Pons (tissue), 1 donor: ENCODE results near the gene KIF26B.

ENCODE experiments used
- DNase-seq: peaks from one replicate; pipeline ENCODE4 v3.0.0-alpha.2; 2016; ENCODE audit warnings: low spot score

KIF26B gene

DNA sequence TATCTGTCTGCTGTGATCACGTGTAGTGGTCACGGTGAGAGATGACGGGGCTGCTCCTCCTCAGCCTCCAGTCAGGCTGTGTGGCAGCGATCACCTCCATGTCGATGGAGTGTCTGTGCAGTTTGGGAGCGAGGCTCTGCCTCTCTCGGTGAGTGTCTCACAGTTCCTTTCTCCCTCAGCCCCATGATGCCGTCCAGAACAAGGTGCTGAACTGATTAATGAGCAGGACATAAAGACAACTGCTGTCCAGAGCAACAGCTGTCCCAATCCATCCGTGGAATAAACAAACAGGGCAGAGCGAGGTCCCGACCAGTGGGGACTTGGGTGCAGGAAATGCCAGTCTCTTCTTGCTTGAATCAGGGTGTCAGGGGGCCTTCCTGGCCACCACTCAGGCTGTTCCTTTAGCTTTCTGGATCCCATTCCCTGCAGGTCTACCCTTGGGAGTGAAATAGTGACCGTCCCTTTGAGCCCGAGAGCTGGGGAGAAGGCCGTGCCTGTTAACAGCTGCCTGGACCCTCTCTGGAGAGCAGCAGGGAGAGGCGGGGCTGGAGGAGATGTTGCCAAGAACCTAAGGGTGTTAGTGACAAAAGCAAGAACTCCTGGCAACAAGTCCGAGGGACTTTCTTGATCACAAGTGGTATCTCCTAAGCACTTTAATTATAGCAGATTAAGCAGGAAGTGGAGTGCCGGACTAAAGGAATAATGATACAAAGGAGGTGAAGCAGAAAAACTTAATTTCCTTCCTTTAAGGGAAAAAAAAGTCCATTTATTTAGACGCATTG, 443.9 kb downstream of the KIF26B start:
- DNase-seq: no peak

DNA sequence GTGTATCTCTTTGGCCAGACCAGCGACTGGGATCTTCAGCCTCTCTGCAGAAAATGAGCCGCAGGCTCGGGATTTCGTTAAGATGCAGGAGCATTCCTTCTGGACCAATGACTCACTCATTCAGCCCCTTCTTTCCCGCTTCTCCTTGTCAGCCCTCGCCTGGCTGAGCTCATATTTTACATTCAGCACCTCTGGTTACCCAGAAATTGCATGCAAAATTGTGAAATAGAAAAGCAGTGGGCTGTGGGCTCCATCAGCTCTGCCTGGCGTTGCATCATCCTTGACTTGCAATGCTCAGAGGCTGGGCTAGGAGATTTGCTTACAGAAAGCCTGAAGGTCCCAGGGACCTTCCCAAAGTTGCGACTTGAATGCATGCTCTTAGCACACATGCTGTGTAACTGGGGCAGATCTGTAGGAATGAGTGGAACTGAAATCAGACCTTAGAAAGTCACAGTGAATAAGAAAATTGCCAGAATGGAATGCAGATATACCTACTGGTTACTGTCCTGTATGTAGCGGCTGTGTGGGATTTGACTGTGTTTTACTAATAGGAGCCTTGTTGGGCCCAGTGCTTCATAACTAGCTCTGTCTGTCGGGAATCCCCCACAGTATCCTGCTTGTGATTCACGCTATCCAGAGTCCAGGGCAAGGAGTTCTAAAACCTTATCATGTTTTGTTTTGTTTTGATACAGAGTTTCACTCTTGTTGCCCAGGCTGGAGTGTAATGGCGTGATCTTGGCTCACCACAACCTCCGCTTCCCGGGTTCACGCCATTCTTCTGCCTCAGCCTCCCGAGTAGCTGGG, 444.8 kb downstream of the KIF26B start:
- DNase-seq: no peak

DNA sequence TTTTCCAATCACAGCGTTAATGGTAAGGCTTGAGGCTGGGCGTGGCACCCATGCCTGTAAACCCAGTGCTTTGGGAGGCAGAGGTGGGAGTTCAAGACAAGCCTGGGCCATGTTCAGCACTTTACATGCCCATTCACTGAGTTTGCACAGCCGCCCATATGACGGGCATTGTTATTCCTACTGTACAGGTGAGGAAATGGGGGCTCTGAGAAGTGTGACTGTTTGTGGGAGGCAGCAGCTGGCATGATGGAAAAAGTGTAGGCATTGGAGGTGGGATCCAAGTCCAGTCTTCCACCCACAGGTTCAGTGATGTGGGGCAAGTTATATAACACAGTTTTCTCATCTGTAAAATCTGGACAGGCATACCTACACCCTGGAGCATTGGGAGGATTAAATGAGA, 445.9 kb downstream of the KIF26B start:
- DNase-seq: no peak

DNA sequence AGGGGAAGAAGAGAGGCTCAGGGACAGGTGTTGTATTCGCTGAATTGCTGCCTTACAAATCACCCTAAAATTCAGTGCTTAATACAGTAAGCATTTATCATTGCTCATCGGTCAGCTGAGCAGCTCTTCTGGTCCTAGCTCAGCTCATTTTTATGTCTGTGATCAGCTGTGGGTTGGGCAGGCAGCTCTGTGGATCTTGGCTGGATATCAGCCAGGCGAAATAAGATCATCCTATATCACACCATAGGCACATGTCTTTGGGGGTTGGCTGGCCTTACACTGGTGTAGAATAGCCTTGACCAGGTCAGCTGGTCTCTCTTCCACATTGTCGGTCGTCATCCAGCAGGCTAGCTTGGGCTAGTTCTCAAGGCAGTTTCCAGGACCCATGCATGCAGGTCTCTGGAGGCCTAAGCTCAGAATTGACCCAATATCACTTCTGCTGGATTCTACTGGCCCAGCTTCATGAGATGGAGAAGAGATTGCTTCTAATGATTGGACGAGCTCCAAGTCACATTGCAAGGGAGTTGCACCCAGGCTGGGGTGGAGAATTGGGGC, 448.6 kb downstream of the KIF26B start:
- no peak for DNase-seq

DNA sequence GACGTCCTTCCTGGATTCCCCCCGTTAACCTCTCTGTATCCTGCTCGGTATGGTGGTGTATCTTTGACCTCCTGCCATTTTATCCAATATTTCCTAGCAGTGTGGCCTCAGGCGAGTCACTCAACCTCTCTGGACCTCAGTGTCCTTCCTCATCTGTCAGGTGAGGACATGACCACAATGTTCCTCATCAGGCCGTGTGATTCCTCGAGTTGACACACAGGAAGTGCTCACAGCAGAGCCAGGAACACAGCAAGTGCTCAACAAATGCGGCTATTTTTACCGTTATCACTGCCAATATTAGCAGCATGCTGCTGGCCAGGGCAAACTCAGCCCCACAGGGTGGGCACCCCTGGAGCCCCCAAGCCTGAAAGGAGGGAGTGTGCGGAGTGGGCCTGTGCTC, 450.2 kb downstream of the KIF26B start:
- peak; percentile 44 for DNase-seq

DNA sequence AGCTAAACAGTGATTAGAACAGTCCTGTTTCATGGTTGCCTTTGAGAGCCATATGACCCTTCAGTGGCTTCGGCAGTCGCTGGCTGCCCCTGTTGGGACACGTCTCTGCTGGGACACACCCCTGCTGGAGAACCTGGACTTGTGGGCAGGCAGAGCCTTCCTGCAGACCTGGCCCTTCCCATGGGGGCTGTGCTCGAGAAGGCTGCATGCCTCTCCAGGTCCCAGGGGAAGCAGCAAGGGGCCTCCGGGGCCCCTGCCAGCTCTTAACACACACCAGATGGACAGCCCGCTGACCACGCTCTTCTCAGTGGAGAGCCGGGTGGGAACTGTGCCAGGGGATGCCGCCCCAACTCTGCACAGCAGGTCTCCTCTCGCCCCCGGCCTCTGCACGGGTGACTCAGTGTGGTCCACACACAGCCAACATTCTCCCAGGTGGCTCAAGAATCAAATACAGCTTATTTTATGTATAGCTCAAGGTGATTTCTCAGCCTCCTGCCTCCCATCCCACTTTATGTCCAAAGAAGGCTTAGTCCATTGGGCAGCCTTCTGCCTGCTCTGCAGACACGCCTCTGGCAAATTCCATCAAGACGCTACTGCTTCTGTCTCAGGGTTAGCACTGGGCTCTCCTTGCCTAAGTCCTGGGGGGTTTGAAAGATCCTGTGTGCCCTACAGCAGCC, 450.8 kb downstream of the KIF26B start:
- DNase-seq: no peak

DNA sequence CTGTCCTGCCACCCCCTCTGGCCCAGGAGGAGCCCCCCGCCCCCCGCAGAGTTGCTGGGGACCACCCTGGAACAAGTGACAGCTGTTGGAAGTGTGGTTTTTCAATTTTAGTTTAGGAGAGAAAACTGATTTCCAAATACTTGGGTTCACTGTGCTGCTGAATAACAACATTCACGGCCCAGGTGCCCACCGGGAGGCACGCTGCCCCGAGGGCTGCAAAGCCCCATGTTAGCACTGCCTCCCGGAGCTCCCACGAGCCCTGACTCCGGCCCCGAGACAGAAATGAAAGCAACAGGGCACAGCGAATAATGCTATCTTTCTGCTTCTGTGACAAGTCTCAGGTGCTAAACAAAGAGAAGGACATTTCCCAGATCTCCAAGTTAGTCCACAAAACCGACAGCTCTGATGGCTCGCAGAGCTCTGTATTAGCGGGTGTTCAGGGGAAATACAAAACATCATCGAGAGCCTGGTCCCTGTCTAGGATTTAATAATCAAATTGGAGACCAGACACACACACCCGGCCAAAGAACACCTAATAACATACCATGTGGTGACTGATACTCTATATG, 451.5 kb downstream of the KIF26B start:
- DNase-seq: no peak

DNA sequence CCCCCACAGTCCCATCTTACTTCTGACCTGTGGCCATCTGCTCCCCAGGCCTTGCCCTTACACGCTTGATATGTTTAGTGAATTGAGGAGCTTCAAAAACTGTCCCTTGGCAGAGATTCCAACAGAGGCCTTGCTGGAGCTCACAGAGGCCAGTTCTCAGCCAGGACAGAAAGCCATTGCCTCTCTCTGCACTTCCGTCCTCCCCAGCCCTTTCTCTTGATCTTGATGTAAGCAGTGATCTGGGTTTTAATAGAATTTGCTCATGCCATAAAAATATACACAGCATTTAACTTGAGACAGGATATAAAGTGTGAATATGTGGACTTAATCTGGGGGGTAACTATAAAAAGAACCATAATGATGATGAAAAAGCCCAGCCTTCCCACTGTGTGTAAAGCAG, 453.5 kb downstream of the KIF26B start:
- DNase-seq: no peak

DNA sequence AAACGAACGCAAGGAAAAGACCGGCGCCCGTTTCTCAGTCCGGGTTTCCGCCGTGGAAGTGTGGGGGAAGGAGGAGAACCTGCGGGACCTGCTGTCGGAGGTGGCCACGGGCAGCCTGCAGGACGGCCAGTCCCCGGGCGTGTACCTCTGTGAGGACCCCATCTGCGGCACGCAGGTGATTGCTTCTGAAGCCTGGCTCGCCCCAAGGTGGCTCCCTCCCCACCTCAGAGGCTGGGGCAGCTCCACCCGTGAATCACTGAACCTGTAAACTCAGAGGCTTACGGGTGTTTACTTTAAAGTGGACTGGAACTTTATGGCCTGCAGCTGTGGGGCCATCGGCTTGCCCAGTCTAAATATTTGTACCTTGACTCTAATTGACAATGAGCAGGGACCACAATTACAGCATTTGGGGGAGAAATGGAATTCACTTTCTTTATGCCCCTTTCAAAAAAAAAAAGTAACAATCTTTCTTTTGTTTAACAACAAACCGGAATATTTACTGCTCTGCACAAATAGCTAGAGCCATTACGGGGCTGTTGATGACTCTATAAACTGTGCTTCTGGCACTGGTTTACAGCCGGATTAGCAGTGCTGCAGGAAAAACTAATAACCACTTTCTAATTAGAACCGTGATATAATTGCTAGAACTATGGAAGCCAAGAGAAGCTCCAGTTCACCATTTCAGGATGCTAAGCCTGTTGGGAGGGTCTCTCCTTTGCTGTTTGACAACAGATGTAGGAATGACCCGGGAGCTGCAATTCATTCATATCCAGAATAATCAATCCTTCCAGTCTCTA, 454.8 kb downstream of the KIF26B start:
- DNase-seq: no peak

DNA sequence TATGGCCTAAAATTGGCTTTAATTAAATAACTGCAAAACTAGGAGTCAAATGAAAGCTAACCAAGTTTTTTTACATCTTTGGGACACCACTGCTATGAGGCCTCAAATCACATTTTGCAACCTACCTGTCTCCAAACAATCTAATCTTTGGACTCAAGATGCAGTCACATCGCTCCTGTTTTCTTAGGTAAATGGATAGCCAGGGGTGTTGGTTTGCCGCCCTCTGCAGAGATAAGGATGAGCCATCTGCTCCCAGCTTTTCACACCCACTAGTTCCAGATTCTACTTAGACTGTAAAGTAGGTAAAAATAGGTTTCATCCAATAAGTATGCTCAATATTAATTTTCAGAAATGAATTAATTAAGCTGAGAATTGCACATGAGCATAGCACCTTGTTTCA, 456.5 kb downstream of the KIF26B start:
- DNase-seq: no peak

DNA sequence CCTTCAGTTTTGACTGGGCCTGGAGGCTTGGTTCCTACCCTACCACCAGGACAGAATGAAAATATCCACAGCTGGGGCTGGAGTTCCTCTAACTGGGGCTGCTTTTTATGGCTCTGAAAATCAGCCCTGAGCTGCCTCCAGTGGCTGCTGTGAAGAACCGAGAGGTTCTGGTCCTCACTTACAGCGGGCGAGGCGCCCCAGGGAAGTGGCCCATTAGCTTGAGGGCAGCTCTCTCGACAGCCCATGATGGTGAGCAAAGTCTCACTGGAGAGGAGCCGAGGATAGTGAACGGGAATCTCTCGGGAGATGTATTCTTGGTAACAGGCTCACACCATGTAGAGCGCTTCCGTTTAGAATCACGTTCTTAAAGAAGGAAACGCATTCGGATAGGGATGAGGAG, 459.7 kb downstream of the KIF26B start:
- DNase-seq: no peak

DNA sequence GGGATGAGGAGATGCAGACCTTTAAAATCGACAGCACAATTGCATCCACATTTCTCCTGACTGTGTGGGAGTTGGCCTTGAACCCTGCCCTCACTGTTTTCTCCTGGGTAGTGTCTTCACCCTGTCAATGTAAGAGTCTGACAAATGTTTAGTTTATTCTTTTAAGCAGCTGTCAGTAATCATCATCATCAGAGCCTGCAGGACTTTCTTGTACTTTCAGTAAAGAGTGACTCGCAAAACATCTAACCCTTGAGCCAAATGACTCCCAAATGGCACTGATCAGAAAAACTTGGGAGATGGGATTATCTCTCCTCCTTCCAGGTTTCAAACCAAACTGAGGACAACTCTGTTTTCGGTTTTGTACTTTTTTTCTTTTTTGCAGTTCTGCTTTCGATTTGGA, 460.2 kb downstream of the KIF26B start:
- peak; percentile 9 for DNase-seq

DNA sequence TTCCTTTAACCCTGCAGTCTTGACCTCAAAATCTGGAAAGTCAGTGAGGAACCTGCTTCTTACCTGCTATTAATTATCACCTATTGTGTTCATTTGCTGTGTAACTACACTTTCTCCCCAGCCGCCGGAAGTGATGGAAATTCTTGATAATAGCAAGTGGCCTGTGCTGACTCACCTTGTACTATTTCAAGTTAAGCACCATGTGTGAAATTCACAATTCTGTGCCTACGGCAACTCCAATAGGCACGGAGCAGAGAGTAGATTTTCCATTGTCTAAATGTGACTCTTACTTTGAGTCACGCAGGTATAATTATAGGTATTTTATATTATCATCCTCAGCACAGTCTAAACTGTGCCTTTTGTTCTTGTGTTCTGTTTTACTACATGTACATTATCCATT, 466.8 kb downstream of the KIF26B start:
- DNase-seq: no peak

DNA sequence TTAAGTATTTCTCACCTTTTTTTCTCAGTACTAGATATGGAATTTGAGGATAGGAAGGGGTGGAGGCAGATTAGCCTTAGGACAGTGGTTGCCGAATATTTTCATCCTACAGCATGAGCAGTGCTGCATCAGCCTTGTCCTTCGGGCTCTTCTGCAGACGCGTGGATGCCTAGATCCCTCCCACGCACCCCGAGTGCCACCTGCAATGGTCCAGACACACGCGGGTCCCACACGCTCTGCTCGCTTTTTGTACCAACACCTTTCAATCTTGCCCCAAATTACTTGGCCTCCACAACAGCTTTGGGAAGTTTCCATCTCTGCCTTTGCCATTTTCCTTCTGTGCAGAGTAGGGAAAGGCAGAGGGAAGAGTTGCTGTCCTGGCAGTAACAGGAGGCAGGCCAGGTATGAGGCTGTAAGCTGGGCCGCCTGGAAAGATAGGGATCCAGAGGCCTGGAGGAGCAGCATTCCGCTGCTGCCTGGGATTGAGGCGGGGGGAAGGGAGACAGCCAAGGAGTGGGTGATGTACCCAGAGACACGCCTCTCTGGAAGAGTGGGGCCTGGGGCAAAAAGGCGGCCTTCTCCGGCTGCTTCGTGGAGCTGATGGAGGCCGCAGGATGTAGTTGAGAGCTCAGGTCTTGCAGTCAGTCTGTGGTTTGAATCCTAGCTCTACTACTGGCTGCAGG, 467.7 kb downstream of the KIF26B start:
- no peak for DNase-seq

DNA sequence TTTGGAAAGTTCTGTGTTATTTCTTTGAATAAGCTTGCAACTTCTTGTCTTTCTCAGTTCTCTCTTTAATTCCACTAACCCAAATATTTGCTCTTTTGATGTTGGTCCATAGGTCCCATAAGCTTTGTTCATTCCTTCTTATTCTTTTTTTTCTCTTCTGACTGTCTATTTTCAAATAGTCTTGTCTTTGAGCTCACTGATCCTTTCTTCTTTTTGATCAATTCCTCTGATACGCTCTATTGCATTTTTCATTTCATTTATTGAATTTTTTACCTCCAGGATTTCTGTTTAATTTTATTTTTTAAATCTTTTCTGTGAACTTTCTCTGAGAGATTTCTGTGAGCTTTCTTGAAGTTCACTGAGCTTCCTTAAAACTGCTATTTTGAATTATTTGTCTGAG, 486.6 kb downstream of the KIF26B start:
- DNase-seq: no peak

DNA sequence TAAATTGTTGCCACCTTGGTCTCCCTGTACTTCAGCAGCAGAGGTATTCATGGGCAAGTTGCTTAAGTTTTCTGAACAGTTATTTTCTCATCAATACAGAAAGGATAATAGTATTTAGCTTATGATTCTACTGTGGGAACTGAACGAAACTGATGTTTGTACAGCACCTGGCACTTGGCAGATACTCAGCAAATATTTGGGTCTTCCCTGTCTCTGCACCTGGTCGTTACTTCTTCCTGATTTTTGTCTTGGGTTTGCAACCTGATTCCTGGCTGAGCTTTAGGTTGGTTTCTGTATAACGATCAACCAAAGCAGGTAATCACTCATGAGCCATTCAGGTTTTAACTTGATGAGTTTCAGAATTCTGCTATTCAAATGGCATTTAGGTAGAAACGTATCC, 490.6 kb downstream of the KIF26B start:
- DNase-seq: no peak

DNA sequence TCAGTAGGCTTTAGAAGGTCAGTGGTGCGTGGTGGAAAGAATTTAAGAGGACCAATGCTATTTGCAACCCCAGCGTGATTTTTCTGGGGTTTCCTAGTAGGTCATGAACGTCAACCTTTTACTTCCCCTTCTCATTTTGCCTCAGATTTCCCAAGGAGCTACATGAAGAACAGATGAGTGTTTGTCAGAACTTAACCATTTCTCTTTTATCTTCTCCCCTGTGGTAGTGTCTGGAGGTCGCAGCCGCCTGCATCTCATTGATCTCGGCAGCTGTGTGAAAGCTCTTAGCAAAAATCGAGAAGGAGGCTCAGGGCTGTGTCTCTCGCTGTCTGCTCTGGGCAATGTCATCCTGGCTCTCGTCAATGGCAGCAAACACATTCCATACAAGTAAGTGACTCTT, 491.1 kb downstream of the KIF26B start:
- no peak for DNase-seq

DNA sequence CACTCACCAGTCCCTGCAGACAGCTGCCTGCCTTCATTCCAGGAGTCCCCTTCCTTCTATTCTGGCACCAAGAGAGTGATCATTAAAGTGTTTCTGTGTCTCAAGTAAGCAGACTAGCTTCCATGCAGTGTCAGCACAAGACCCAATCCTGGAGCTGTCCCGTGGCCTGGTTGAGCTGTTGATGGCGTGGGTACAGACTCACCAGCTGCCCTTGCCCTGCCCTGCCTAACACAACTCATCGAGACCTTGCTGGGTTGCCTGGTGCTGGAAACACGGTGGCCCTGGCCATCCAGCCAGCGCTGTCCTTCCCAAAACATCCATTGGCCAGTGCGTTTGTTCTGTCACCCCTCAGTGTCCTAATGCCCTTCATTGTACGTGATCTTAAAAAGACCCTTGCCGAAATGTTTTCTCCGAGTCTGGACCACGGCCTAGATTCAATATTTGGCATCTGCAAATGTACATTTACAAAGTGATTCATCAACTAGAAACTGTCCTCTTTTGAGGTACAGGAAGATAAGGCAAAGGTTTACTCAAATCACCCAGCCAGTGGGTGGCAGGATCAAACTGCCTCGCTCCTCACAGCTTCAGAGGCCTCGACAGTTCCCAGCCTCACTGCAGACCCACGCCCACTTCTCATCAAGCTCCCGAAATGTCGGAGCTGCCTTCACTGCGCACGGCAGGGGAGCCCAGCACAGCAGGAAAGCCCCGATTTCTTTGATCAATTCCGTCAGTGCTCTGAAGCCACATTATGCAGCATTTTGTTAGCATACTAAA, 494.2 kb downstream of the KIF26B start:
- no peak for DNase-seq

DNA sequence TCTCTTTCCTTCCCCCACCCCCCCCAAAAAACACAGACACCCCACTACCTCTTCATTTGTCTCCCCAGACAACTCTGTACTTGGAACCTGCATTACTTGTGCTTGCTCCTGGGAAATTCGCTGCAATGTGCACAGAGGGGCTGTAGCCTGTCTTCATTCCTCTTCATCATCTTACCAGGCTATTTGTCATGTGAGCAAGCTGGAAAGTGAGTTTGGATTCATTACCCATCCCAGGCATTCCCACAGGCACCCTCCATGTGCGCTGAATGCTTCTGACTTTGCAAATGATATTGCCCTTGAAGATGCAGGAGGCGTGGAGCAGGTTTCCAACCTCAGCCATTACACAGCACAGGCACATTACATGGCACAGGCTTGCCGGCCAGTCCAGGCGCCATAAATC, 494.9 kb downstream of the KIF26B start:
- DNase-seq: no peak

DNA sequence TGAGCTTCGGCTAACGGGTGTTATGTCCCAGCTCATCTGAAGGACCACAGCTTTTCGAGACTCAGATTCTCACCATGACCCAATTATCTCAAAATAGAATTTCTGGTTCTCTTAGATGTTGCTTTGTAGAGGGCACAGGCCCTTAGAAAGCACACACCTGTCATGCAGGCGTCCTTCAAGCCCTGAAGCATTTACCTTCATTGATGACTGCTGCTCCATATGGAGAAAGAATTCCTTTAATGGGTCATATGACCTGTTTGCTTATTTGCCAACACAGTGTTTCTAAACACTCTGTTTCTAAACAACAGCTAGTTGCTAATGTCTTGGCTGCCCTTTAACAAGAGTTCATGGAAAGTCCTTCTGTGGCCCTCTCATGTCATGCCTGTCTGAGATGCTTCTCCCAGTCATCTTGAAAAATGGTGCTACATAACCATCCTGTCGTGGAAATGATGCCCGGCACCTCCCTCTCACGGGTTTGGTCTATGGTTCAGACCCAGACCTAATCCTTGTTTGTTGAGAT, 495.7 kb downstream of the KIF26B start:
- no peak for DNase-seq
